ENCODE measurements around the gene IL1RAPL1.

Gene IL1RAPL1

GRCh38 chrX:29535212-29536162 lies 948.2 kb downstream of the IL1RAPL1 start:
- DNase-seq (ENCODE audit: low read depth, low spot score): peak; percentile 22
- in situ Hi-C loops (cut with HindIII; ENCODE audit: low sequenced_read_pairs): no loop called here
- no peak overlapping the region for H3K4me3 ChIP-seq (ENCODE audit: low read depth, low read length)
- no peak for TF ChIP-seq CTCF (IDR thresholded peaks at IDR 0.05; ENCODE audit: low read depth, low read length)

- DNase-seq (ENCODE audit: low read depth, low spot score): no peak
- in situ Hi-C loops (cut with HindIII; ENCODE audit: low sequenced_read_pairs): no loop called here
- H3K4me3 ChIP-seq (ENCODE audit: low read depth, low read length): no peak overlapping the region
- TF ChIP-seq CTCF (IDR thresholded peaks at IDR 0.05; ENCODE audit: low read depth, low read length): no peak
These were observed 953.8 kb downstream of the IL1RAPL1 start for GRCh38 chrX:29541038-29541437.

- no peak for TF ChIP-seq CTCF (IDR thresholded peaks at IDR 0.05; ENCODE audit: low read depth, low read length)
- DNase-seq (ENCODE audit: low read depth, low spot score): no peak
- H3K4me3 ChIP-seq (ENCODE audit: low read depth, low read length): no peak overlapping the region
- in situ Hi-C loops (cut with HindIII; ENCODE audit: low sequenced_read_pairs): no loop called here
These were observed 954.9 kb downstream of the IL1RAPL1 start for GRCh38 chrX:29542152-29542551.

- DNase-seq (ENCODE audit: low read depth, low spot score): no peak
- in situ Hi-C loops (cut with HindIII; ENCODE audit: low sequenced_read_pairs): no loop called here
- no peak overlapping the region for H3K4me3 ChIP-seq (ENCODE audit: low read depth, low read length)
- no peak for TF ChIP-seq CTCF (IDR thresholded peaks at IDR 0.05; ENCODE audit: low read depth, low read length)
These were observed 958.6 kb downstream of the IL1RAPL1 start for GRCh38 chrX:29545878-29546277.

- no peak for DNase-seq (ENCODE audit: low read depth, low spot score)
- in situ Hi-C loops (cut with HindIII; ENCODE audit: low sequenced_read_pairs): no loop called here
- H3K4me3 ChIP-seq (ENCODE audit: low read depth, low read length): no peak overlapping the region
- no peak for TF ChIP-seq CTCF (IDR thresholded peaks at IDR 0.05; ENCODE audit: low read depth, low read length)
These were observed 960.6 kb downstream of the IL1RAPL1 start for GRCh38 chrX:29547877-29548276.

GRCh38 chrX:29553542-29553941 lies 966.3 kb downstream of the IL1RAPL1 start:
- no peak for TF ChIP-seq CTCF (IDR thresholded peaks at IDR 0.05; ENCODE audit: low read depth, low read length)
- H3K4me3 ChIP-seq (ENCODE audit: low read depth, low read length): no peak overlapping the region
- no peak for DNase-seq (ENCODE audit: low read depth, low spot score)
- in situ Hi-C loops (cut with HindIII; ENCODE audit: low sequenced_read_pairs): no loop called here
